Stimulated activated CD4-positive, alpha-beta T cell treated with anti-CD3 and anti-CD28 coated beads, Interleukin-15, amount 100 ng/mL, for 24 hours (primary cell): Measurements from ENCODE around the gene ITGB4.
A peak's percentile ranks its signal among the peaks of the same experiment; 100 is the strongest.

Experiments
- DNase-seq: peaks from one replicate; pipeline ENCODE4 v3.0.0-alpha.2; 2020

The ITGB4 gene

GRCh38 chr17:75720656-75721462 is at the start of gene ITGB4:
Gene ITGB4 (plus strand): TSS chr17:75721459. CDS start chr17:75724704, 3,245 bp downstream.
- DNase-seq = peak; percentile 66

- no peak for DNase-seq
Measured at GRCh38 chr17:75672011-75672410, 49.2 kb upstream of the ITGB4 start.

GRCh38 chr17:75673487-75673886 is 47.8 kb upstream of the ITGB4 start:
- no peak for DNase-seq

GRCh38 chr17:75676461-75676860 is 44.8 kb upstream of the ITGB4 start:
- no peak for DNase-seq

GRCh38 chr17:75679706-75680211 is 41.5 kb upstream of the ITGB4 start:
- no peak for DNase-seq

- DNase-seq = no peak
Measured at GRCh38 chr17:75680431-75680830, 40.8 kb upstream of the ITGB4 start.

GRCh38 chr17:75681289-75681688 is 40.0 kb upstream of the ITGB4 start:
- no peak for DNase-seq

GRCh38 chr17:75683583-75683982 is 37.7 kb upstream of the ITGB4 start:
- no peak for DNase-seq

GRCh38 chr17:75684249-75684648 is 37.0 kb upstream of the ITGB4 start:
- no peak for DNase-seq

- DNase-seq = no peak
Measured at GRCh38 chr17:75684924-75685323, 36.3 kb upstream of the ITGB4 start.

- no peak for DNase-seq
Measured at GRCh38 chr17:75685499-75685898, 35.8 kb upstream of the ITGB4 start.

- no peak for DNase-seq
Measured at GRCh38 chr17:75688209-75688825, 32.9 kb upstream of the ITGB4 start.

- peak; percentile 43 for DNase-seq
Measured at GRCh38 chr17:75689441-75689873, 31.8 kb upstream of the ITGB4 start.

GRCh38 chr17:75691371-75691791 is 29.9 kb upstream of the ITGB4 start:
- DNase-seq = peak; percentile 67

- no peak for DNase-seq
Measured at GRCh38 chr17:75691801-75692626, 29.2 kb upstream of the ITGB4 start.

- DNase-seq = no peak
Measured at GRCh38 chr17:75692976-75693375, 28.3 kb upstream of the ITGB4 start.

- DNase-seq = no peak
Measured at GRCh38 chr17:75693500-75694481, 27.5 kb upstream of the ITGB4 start.

GRCh38 chr17:75694536-75694935 is 26.7 kb upstream of the ITGB4 start:
- DNase-seq = no peak

- no peak for DNase-seq
Measured at GRCh38 chr17:75695141-75695829, 26.0 kb upstream of the ITGB4 start.

- DNase-seq = no peak
Measured at GRCh38 chr17:75695830-75696271, 25.4 kb upstream of the ITGB4 start.

- no peak for DNase-seq
Measured at GRCh38 chr17:75697651-75698291, 23.5 kb upstream of the ITGB4 start.
